GM12801 (cell line): Measurements from ENCODE around the gene SERPINA3.

Experiments
- TF ChIP-seq, protein P1 (sequence below): IDR thresholded peaks from one replicate; pipeline ENCODE4 v1.5.1; 2011; ENCODE audit warnings: control low read depth; ENCODE audit not compliant: insufficient read length; ENCODE audit errors: extremely low read depth

The SERPINA3 gene

GRCh38 chr14:94612174-94612573 lies at the start of gene SERPINA3:
Gene SERPINA3 (plus strand): TSS chr14:94612391. CDS start chr14:94614442, 2,051 bp downstream.
- TF ChIP-seq, protein P1, sequence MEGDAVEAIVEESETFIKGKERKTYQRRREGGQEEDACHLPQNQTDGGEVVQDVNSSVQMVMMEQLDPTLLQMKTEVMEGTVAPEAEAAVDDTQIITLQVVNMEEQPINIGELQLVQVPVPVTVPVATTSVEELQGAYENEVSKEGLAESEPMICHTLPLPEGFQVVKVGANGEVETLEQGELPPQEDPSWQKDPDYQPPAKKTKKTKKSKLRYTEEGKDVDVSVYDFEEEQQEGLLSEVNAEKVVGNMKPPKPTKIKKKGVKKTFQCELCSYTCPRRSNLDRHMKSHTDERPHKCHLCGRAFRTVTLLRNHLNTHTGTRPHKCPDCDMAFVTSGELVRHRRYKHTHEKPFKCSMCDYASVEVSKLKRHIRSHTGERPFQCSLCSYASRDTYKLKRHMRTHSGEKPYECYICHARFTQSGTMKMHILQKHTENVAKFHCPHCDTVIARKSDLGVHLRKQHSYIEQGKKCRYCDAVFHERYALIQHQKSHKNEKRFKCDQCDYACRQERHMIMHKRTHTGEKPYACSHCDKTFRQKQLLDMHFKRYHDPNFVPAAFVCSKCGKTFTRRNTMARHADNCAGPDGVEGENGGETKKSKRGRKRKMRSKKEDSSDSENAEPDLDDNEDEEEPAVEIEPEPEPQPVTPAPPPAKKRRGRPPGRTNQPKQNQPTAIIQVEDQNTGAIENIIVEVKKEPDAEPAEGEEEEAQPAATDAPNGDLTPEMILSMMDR = no peak

DNA sequence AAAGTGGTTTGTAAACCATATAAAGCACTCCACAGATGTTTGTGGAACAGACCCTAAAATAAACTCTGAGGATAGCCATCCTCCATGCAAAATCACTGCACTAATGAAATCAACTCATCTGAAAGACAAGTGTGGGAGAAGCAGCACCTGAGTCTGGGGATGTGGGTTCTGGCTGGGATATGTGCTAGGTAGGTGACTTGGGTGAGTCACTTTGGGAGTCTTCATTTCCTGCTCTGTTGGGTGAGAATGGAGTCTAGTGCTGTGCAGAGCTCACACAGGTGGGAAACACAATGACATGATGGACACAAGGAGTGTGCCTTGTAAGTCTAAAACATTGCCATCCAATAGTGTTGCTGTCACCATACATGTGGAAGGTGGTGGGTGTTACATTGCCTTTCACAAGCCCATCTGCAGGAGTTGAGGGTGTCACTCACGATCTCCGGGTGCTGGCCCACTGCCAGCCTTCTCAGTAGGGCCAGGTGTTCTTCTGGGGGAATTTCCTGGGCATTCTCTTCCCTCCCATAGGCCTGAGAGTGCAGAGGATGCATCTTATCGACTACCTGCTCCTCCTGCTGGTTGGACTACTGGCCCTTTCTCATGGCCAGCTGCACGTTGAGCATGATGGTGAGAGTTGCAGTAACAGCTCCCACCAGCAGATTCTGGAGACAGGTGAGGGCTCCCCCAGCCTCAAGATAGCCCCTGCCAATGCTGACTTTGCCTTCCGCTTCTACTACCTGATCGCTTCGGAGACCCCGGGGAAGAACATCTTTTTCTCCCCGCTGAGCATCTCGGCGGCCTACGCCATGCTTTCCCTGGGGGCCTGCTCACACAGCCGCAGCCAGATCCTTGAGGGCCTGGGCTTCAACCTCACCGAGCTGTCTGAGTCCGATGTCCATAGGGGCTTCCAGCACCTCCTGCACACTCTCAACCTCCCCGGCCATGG lies 49.0 kb upstream of the SERPINA3 start:
- TF ChIP-seq, protein P1 = no peak

- TF ChIP-seq, protein P1 = no peak
Measured at GRCh38 chr14:94564381-94564780, 47.8 kb upstream of the SERPINA3 start.

- TF ChIP-seq, protein P1 = no peak
Measured at GRCh38 chr14:94568186-94568585, 44.0 kb upstream of the SERPINA3 start.

- TF ChIP-seq, protein P1 = no peak
Measured at GRCh38 chr14:94569381-94570001, 42.7 kb upstream of the SERPINA3 start.

DNA sequence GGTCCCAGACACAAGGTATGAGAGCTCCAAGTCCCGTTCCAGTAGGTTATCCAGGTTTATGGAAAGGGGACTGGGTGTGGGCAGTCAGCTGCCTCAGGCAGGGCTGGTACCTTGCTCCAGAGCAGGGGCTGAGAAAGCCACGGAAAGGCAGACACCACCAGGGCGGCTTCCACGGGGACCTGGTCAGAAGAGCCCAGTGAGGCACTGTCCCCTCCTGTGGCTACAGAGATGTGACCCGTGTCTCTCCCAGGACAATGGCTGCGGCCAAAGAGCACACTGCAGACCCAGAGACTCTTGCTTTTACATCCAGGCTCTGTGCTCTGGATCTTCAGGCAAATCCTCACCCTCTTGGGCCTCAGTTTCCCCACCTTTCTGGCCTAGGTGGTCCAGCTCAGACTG lies 42.2 kb upstream of the SERPINA3 start:
- TF ChIP-seq, protein P1 = no peak

GRCh38 chr14:94570440-94570839 lies 41.8 kb upstream of the SERPINA3 start:
- TF ChIP-seq, protein P1 = no peak
